ENCODE results near the gene ZBBX. TPM values are rescaled to one million over a fixed set of nuclear protein-coding genes. Genes with fewer than 3 reads are reported as not detected.

Gene ZBBX
- polyA plus RNA-seq, 1 donor from 2014 or later: 2.7 TPM

DNA sequence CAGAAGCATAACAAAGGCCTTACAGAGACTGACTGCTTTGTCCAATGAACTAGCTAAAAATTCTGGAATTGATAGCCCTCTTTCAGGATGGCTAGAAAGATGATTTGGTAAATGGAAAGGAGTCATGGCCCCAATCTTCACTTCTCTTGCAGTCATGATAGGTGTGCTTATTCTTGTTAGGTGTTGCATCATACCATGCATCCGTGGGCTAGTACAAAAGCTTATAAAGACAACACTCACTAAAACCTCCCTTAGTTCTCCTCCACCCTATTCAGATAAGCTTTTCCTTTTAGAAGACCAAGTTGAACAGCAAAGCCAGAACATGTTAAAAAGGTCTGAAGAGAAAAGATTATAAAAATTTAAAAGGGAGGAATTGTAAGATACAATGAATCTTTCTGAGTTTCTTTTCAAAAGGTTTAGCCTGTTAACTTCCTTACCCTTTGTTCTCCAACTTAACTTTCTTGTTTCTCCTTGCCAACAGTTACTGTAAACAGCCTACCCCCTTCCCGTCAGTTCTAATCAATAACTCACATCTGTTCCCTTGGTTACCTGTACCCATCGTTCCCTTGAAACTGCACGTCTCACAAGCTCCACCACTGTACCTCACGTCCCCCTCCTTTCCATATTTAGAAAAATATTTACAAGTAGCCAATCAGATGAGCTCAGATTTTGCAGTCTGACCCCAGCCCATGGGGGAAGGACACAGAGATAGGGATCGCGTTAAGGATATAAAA lies 105.8 kb downstream of the ZBBX start:
- H4K20me1 ChIP-seq (ENCODE audit: insufficient read depth): no peaks in the 10 kb centered on the region
- TF ChIP-seq TAF1 (IDR thresholded peaks at IDR 0.05; ENCODE audit: low read depth) (no peak), MXI1 (conservative IDR thresholded peaks at IDR 0.05; ENCODE audit: poor library complexity, severe bottlenecking) (no peak), RAD21 (conservative IDR thresholded peaks at IDR 0.05) (no peak), POLR2AphosphoS5 (IDR thresholded peaks at IDR 0.05) (no peak), CTCF (IDR thresholded peaks at IDR 0.05; ENCODE audit: poor library complexity, severe bottlenecking) (no peak), EP300 (conservative IDR thresholded peaks at IDR 0.05; ENCODE audit: poor library complexity, severe bottlenecking) (no peak), SMC3 (conservative IDR thresholded peaks at IDR 0.05; ENCODE audit: poor library complexity) (no peak), EZH2 (IDR thresholded peaks at IDR 0.05; ENCODE audit: borderline replicate concordance, insufficient read depth, low read length, poor library complexity, severe bottlenecking) (no peak)
- TF ChIP-seq, protein P1, sequence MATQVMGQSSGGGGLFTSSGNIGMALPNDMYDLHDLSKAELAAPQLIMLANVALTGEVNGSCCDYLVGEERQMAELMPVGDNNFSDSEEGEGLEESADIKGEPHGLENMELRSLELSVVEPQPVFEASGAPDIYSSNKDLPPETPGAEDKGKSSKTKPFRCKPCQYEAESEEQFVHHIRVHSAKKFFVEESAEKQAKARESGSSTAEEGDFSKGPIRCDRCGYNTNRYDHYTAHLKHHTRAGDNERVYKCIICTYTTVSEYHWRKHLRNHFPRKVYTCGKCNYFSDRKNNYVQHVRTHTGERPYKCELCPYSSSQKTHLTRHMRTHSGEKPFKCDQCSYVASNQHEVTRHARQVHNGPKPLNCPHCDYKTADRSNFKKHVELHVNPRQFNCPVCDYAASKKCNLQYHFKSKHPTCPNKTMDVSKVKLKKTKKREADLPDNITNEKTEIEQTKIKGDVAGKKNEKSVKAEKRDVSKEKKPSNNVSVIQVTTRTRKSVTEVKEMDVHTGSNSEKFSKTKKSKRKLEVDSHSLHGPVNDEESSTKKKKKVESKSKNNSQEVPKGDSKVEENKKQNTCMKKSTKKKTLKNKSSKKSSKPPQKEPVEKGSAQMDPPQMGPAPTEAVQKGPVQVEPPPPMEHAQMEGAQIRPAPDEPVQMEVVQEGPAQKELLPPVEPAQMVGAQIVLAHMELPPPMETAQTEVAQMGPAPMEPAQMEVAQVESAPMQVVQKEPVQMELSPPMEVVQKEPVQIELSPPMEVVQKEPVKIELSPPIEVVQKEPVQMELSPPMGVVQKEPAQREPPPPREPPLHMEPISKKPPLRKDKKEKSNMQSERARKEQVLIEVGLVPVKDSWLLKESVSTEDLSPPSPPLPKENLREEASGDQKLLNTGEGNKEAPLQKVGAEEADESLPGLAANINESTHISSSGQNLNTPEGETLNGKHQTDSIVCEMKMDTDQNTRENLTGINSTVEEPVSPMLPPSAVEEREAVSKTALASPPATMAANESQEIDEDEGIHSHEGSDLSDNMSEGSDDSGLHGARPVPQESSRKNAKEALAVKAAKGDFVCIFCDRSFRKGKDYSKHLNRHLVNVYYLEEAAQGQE (IDR thresholded peaks at IDR 0.05; ENCODE audit: borderline replicate concordance): no peak
- no peaks in the 10 kb centered on the region for H3K27me3 ChIP-seq (ENCODE audit: insufficient read depth, low read depth, low read length)

DNA sequence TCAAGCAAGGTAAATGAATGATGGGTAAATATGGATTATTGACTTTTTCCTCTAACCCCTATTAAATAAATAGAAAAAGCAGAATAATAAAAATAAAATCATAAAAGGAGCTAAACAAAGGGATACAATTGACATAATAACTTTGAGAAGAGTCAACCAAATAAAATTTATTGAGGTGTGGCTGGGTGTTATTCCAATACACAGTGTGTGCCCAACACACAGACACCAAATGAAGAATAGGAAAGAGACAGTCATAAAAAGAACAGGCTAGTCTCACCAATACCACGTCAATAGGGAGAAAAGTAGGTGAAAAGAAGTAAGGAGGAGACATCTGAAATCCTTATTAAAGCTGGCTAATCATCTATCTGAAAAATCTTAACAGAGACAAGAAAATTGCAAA lies 127.1 kb downstream of the ZBBX start:
- no peaks in the 10 kb centered on the region for H3K27me3 ChIP-seq (ENCODE audit: insufficient read depth, low read depth, low read length)
- no peak overlapping the region for H2AFZ ChIP-seq (ENCODE audit: low read depth, low read length)
- no peak overlapping the region for H3K9ac ChIP-seq (ENCODE audit: low read length)
- no peaks in the 10 kb centered on the region for H3K36me3 ChIP-seq (ENCODE audit: insufficient read depth, low read length)
- H3K9me2 ChIP-seq (ENCODE audit: insufficient read depth, low read length): no peaks in the 10 kb centered on the region
- H3K4me3 ChIP-seq (ENCODE audit: low read length): no peak overlapping the region
- H3F3A ChIP-seq (ENCODE audit: insufficient read depth, low read length, poor library complexity, severe bottlenecking): no peaks in the 10 kb centered on the region
- H3K79me2 ChIP-seq (replicated peaks; ENCODE audit: insufficient read depth, low read length): no peaks in the 10 kb centered on the region
- H3K9me3 ChIP-seq (ENCODE audit: low read length): no peaks in the 10 kb centered on the region
- TF ChIP-seq CTCF (IDR thresholded peaks at IDR 0.05; ENCODE audit: poor library complexity, severe bottlenecking) (no peak), EP300 (conservative IDR thresholded peaks at IDR 0.05; ENCODE audit: poor library complexity, severe bottlenecking) (no peak), POLR2AphosphoS5 (IDR thresholded peaks at IDR 0.05) (no peak), EZH2 (IDR thresholded peaks at IDR 0.05; ENCODE audit: borderline replicate concordance, insufficient read depth, low read length, poor library complexity, severe bottlenecking) (no peak), TAF1 (IDR thresholded peaks at IDR 0.05; ENCODE audit: low read depth) (no peak)
- no peak overlapping the region for H3K4me2 ChIP-seq (ENCODE audit: low read length)
- H4K20me1 ChIP-seq (ENCODE audit: insufficient read depth): no peaks in the 10 kb centered on the region
- H3K27ac ChIP-seq (ENCODE audit: low read length): no peak overlapping the region

More for the DNA sequence above, 105.8 kb downstream of the ZBBX start:
- Histone ChIP-seq H3K4me3 (ENCODE audit: low read length) (no peak overlapping the region), H3K27ac (ENCODE audit: low read length) (no peak overlapping the region), H3F3A (ENCODE audit: insufficient read depth, low read length, poor library complexity, severe bottlenecking) (no peaks in the 10 kb centered on the region), H3K4me2 (ENCODE audit: low read length) (no peak overlapping the region), H3K9me3 (ENCODE audit: low read length) (no peaks in the 10 kb centered on the region), H3K36me3 (ENCODE audit: insufficient read depth, low read length) (no peaks in the 10 kb centered on the region), H3K9ac (ENCODE audit: low read length) (no peak overlapping the region), H3K9me2 (ENCODE audit: insufficient read depth, low read length) (no peaks in the 10 kb centered on the region), H3K79me2 (replicated peaks; ENCODE audit: insufficient read depth, low read length) (no peaks in the 10 kb centered on the region), H2AFZ (ENCODE audit: low read depth, low read length) (no peak overlapping the region)
